GM12892 (cell line): ENCODE data around the gene KRT8. TPM values are rescaled to one million over a fixed set of nuclear protein-coding genes. Genes with fewer than 3 reads are reported as not detected.
"Not testable (repeated sequence)": the region's sequence is repeated elsewhere in the genome, so short reads cannot be mapped to it uniquely, and the experiment has no call there.

Experiments used
- DNase-seq: peaks from one replicate; pipeline ENCODE4 v3.0.0; 2011; ENCODE audit not compliant: insufficient read length
- FAIRE-seq: peaks from 2 replicates; lab custom pipeline; 2011; peaks lifted over from hg19 to GRCh38; lab: Jason Lieb, UNC
- POLR2A ChIP-seq: IDR thresholded peaks from 2 replicates; pipeline ENCODE4 v1.6.1; 2011; ENCODE audit warnings: low read depth, low read length, control low read depth
- POLR2AphosphoS5 ChIP-seq: IDR thresholded peaks from 2 replicates; pipeline ENCODE4 v1.6.1; 2011; ENCODE audit warnings: low read depth, low read length, control low read depth
- TAF1 ChIP-seq: IDR thresholded peaks from 2 replicates; pipeline ENCODE4 v1.6.1; 2011; ENCODE audit warnings: low read depth, mild to moderate bottlenecking, control low read depth, low read length, borderline replicate concordance
- polyA plus RNA-seq: library from polyadenylated mRNA; unstranded; fragments of >200 nt; gene quantifications from one replicate; pipeline ENCODE4 v1.2.1, GENCODE V29; 2012; ENCODE audit warnings: missing spikeins, inconsistent platforms; ENCODE audit not compliant: missing spikeins

Gene KRT8
- polyA plus RNA-seq: 0.47 TPM

GRCh38 chr12:52904509-52905300 is at the start of gene KRT8:
KRT8 (minus strand) TSS chr12:52905076; CDS start chr12:52904981, 95 bp downstream.
- FAIRE-seq, DNase-seq: not testable (repeated sequence)

GRCh38 chr12:52953181-52953841 is 48.4 kb upstream of the KRT8 start:
- TF ChIP-seq POLR2A: no peak
- TF ChIP-seq TAF1: no peak
- TF ChIP-seq POLR2AphosphoS5: no peak
- FAIRE-seq: no peak

GRCh38 chr12:52952076-52952801 is 47.4 kb upstream of the KRT8 start:
- no peak for FAIRE-seq
- DNase-seq: no peak
- TF ChIP-seq POLR2A (no peak), TAF1 (no peak), POLR2AphosphoS5 (no peak)

More at GRCh38 chr12:52953181-52953841, 48.4 kb upstream of the KRT8 start:
- DNase-seq: no peak

GRCh38 chr12:52951640-52952039 is 46.8 kb upstream of the KRT8 start:
- TF ChIP-seq TAF1 (no peak), POLR2AphosphoS5 (no peak), POLR2A (no peak)
- DNase-seq: no peak
- FAIRE-seq: no peak

GRCh38 chr12:52951126-52951525 is 46.2 kb upstream of the KRT8 start:
- DNase-seq (no peak), FAIRE-seq (no peak)
- TF ChIP-seq TAF1 (no peak), POLR2A (no peak), POLR2AphosphoS5 (no peak)

- FAIRE-seq (no peak), DNase-seq (no peak)
- no peak for TF ChIP-seq POLR2A
- no peak for TF ChIP-seq TAF1
- TF ChIP-seq POLR2AphosphoS5: no peak
These were observed 45.7 kb upstream of the KRT8 start for GRCh38 chr12:52950553-52950952.

- DNase-seq (no peak), FAIRE-seq (no peak)
These were observed 44.8 kb upstream of the KRT8 start for GRCh38 chr12:52949413-52950331.

GRCh38 chr12:52947738-52948423 is 43.0 kb upstream of the KRT8 start:
- DNase-seq: no peak
- TF ChIP-seq POLR2AphosphoS5 (no peak), TAF1 (no peak), POLR2A (no peak)
- no peak for FAIRE-seq

More at GRCh38 chr12:52949413-52950331, 44.8 kb upstream of the KRT8 start:
- TF ChIP-seq TAF1 (no peak), POLR2AphosphoS5 (no peak), POLR2A (no peak)

- FAIRE-seq (no peak), DNase-seq (no peak)
- no peak for TF ChIP-seq TAF1
- no peak for TF ChIP-seq POLR2A
- no peak for TF ChIP-seq POLR2AphosphoS5
These were observed 42.1 kb upstream of the KRT8 start for GRCh38 chr12:52946797-52947547.
